CD4-positive, alpha-beta T cell (primary cell): Measurements from ENCODE around the gene CTAGE1. TPM values are rescaled to one million over a fixed set of nuclear protein-coding genes. Genes with fewer than 3 reads are reported as not detected.

Experiments used
- ATAC-seq: fragments of 200-7000 bp; cut with Tn5 transposase; one replicate; pipeline ENCODE4 v1.10.0; 2022; ENCODE audit warnings: mild to moderate bottlenecking; ENCODE audit not compliant: poor library complexity
- CTCF ChIA-PET: fragments of 350-600 bp; sonication (Branson Sonifier 250); formaldehyde crosslinking; loops from one replicate; lab custom pipeline; 2021; ENCODE audit warnings: antibody characterized with exemption, inconsistent platforms; lab: Charles Lee
- POLR2A ChIA-PET: fragments of 350-600 bp; sonication (Branson Sonifier 250); formaldehyde crosslinking; loops from one replicate; lab custom pipeline; 2021; ENCODE audit warnings: antibody characterized with exemption, inconsistent platforms; lab: Charles Lee
- DNase-seq, 14 experiments: peaks; one replicate each; pipeline ENCODE4 v3.0.0-alpha.2; 2013 to 2020; ENCODE audit warnings: mixed read lengths in 2 of 14
- H3K27ac ChIP-seq, 2 donors: one replicate each; pipeline versions ENCODE4 v1.5.1 to v1.7.0; 2013; ENCODE audit warnings: low read length in 2 of 2, low read depth in 1 of 2, mild to moderate bottlenecking in 1 of 2
- H3K27me3 ChIP-seq, 2 experiments: 1 replicate in 1 of 2; 2 replicates in 1 of 2; pipeline versions ENCODE4 v1.6.1 to v1.7.0; 2013; ENCODE audit warnings: low read length in 2 of 2, control low read depth in 1 of 2, mild to moderate bottlenecking in 1 of 2, moderate library complexity in 1 of 2; ENCODE audit not compliant: insufficient read depth in 2 of 2, control insufficient read depth in 1 of 2
- H3K36me3 ChIP-seq: one replicate; pipeline ENCODE4 v1.6.1; 2013; ENCODE audit warnings: low read length, control low read depth; ENCODE audit not compliant: insufficient read depth
- H3K4me1 ChIP-seq: one replicate; pipeline ENCODE4 v1.6.1; 2013; ENCODE audit warnings: low read length, control low read depth; ENCODE audit not compliant: insufficient read depth
- H3K4me3 ChIP-seq: one replicate; pipeline ENCODE4 v1.5.1; 2013; ENCODE audit warnings: mild to moderate bottlenecking, low read length, moderate library complexity
- H3K9me3 ChIP-seq, 2 experiments: 1 replicate in 1 of 2; 2 replicates in 1 of 2; pipeline versions ENCODE4 v1.6.1 to v1.7.0; 2013; ENCODE audit warnings: low read length in 2 of 2, mild to moderate bottlenecking in 2 of 2, control low read depth in 1 of 2, moderate library complexity in 1 of 2; ENCODE audit not compliant: control insufficient read depth in 1 of 2, insufficient read depth in 1 of 2
- H3K27ac Mint-ChIP-seq: one replicate; pipeline ENCODE4 v1.8.0; 2020; ENCODE audit warnings: mixed read lengths
- H3K27me3 Mint-ChIP-seq: one replicate; pipeline ENCODE4 v1.8.0; 2021; ENCODE audit warnings: mixed read lengths
- H3K36me3 Mint-ChIP-seq: one replicate; pipeline ENCODE4 v1.8.0; 2021; ENCODE audit warnings: low read depth, mixed read lengths
- H3K4me1 Mint-ChIP-seq: one replicate; pipeline ENCODE4 v1.8.0; 2021; ENCODE audit warnings: low read depth, mixed read lengths
- H3K4me3 Mint-ChIP-seq: one replicate; pipeline ENCODE4 v1.8.0; 2020; ENCODE audit warnings: mild to moderate bottlenecking, mixed read lengths
- H3K9me3 Mint-ChIP-seq: one replicate; pipeline ENCODE4 v1.8.0; 2020; ENCODE audit warnings: mixed read lengths
- CTCF ChIP-seq: fragments of 200-600 bp; IDR thresholded peaks from one replicate; pipeline ENCODE4 v1.8.0; 2022; ENCODE audit warnings: antibody characterized with exemption, mild to moderate bottlenecking
- intact Hi-C, 2 experiments: fragments of 100-400 bp; cut with DNase I in 1 of 2; cut with micrococcal nuclease in 1 of 2; formaldehyde crosslinking; loops; one replicate each; pipeline versions ENCODE4 v1.15.1 to v1.9.0; 2023 to 2025; cut with DNase I, micrococcal nuclease
- total RNA-seq, 174 experiments: library from RNA in 2 of 174; stranded (reverse) in 2 of 174; gene quantifications; one replicate each; pipeline ENCODE4 v1.2.3 and lab custom pipeline; 2021 to 2026

The CTAGE1 gene
- total RNA-seq, 2 experiments from 2014 or later, result not detected

GRCh38 chr18:22432657-22433137 lies 15.0 kb upstream of the CTAGE1 start:
- ChIA-PET POLR2A (no interaction called here), CTCF (no interaction called here)

GRCh38 chr18:22429564-22429963 lies 11.8 kb upstream of the CTAGE1 start:
- no peak overlapping the region for H3K4me3 Mint-ChIP-seq
- no peak for TF ChIP-seq CTCF
- H3K4me3 ChIP-seq, result no peak overlapping the region
- no peaks in the 10 kb centered on the region for H3K9me3 Mint-ChIP-seq
- no peak overlapping the region for H3K27ac ChIP-seq
- ChIA-PET POLR2A (no interaction called here), CTCF (no interaction called here)
- ATAC-seq (no peak), DNase-seq (peak in 1 of 14 experiments; percentile 41)
- H3K27me3 Mint-ChIP-seq, result no peaks in the 10 kb centered on the region
- no peaks in the 10 kb centered on the region for H3K4me1 Mint-ChIP-seq
- H3K9me3 ChIP-seq, result peaks cover 0 to 4% of the 10 kb centered on the region in 2 experiments
- H3K36me3 Mint-ChIP-seq, result no peaks in the 10 kb centered on the region
- intact Hi-C loops, result no loop called here
- no peaks in the 10 kb centered on the region for H3K36me3 ChIP-seq
- H3K4me1 ChIP-seq, result no peaks in the 10 kb centered on the region
- H3K27ac Mint-ChIP-seq, result no peak overlapping the region
- no peaks in the 10 kb centered on the region for H3K27me3 ChIP-seq

More at GRCh38 chr18:22432657-22433137, 15.0 kb upstream of the CTAGE1 start:
- H3K9me3 Mint-ChIP-seq, result no peaks in the 10 kb centered on the region
- Histone ChIP-seq H3K4me1 (no peaks in the 10 kb centered on the region), H3K27me3 (no peaks in the 10 kb centered on the region), H3K27ac (no peak overlapping the region), H3K36me3 (no peaks in the 10 kb centered on the region), H3K9me3 (peaks cover 0 to 4% of the 10 kb centered on the region in 2 experiments), H3K4me3 (no peak overlapping the region)
- ATAC-seq, result no peak
- TF ChIP-seq CTCF, result no peak
- no peak for DNase-seq
- intact Hi-C loops, result no loop called here
- no peak overlapping the region for H3K4me3 Mint-ChIP-seq
- no peaks in the 10 kb centered on the region for H3K36me3 Mint-ChIP-seq
- H3K27me3 Mint-ChIP-seq, result no peaks in the 10 kb centered on the region
- no peaks in the 10 kb centered on the region for H3K4me1 Mint-ChIP-seq
- H3K27ac Mint-ChIP-seq, result no peak overlapping the region

- no peak overlapping the region for H3K27ac Mint-ChIP-seq
- CTCF ChIA-PET, result no interaction called here
Observed at GRCh38 chr18:22428672-22429071, 11.0 kb upstream of the CTAGE1 start.

More at GRCh38 chr18:22428672-22429071, 11.0 kb upstream of the CTAGE1 start:
- H3K27me3 ChIP-seq, result no peaks in the 10 kb centered on the region
- Mint-ChIP-seq H3K4me3 (no peak overlapping the region), H3K36me3 (no peaks in the 10 kb centered on the region), H3K27me3 (no peaks in the 10 kb centered on the region), H3K9me3 (no peaks in the 10 kb centered on the region), H3K4me1 (no peaks in the 10 kb centered on the region)
- intact Hi-C loops, result no loop called here
- no peak overlapping the region for H3K27ac ChIP-seq
- POLR2A ChIA-PET, result no interaction called here
- no peak overlapping the region for H3K4me3 ChIP-seq
- no peaks in the 10 kb centered on the region for H3K4me1 ChIP-seq
- no peaks in the 10 kb centered on the region for H3K36me3 ChIP-seq
- TF ChIP-seq CTCF, result no peak
- DNase-seq (no peak), ATAC-seq (no peak)
- peaks cover 0 to 4% of the 10 kb centered on the region in 2 experiments for H3K9me3 ChIP-seq
